Caco-2 (cell line): Measurements from ENCODE around the gene AGXT2. TPM values are rescaled to one million over a fixed set of nuclear protein-coding genes. Genes with fewer than 3 reads are reported as not detected.
"Not testable (repeated sequence)": the region's sequence is repeated elsewhere in the genome, so short reads cannot be mapped to it uniquely, and the experiment has no call there.

Source experiments
- BruUV-seq: library from RNA; stranded (reverse); fragments of 400-500 nt; replicated peaks from 2 replicates; lab custom pipeline; 2021; lab: Mats Ljungman, UMichigan
- CTCF ChIA-PET: fragments of 300-600 bp; sonication (Branson Sonifier 250); formaldehyde crosslinking; loops from one replicate; lab custom pipeline; 2022; ENCODE audit warnings: antibody characterized with exemption; lab: Charles Lee
- POLR2A ChIA-PET: fragments of 300-600 bp; sonication (Branson Sonifier 250); formaldehyde crosslinking; loops from one replicate; lab custom pipeline; 2022; ENCODE audit warnings: antibody characterized with exemption; lab: Charles Lee
- DNase-seq, 2 experiments: peaks; one replicate each; pipeline versions ENCODE4 v3.0.0 to v3.0.0-alpha.2; 2020 to 2022
- H3K27me3 ChIP-seq: replicated peaks from 2 replicates; pipeline ENCODE4 v1.6.0; 2011; ENCODE audit warnings: low read length; ENCODE audit not compliant: control insufficient read depth, insufficient read depth
- H3K36me3 ChIP-seq: 2 replicates; pipeline ENCODE4 v1.5.1; 2011; ENCODE audit warnings: low read length; ENCODE audit not compliant: control insufficient read depth, insufficient read depth
- H3K4me1 ChIP-seq: fragments of 250-450 bp; sonication (Bioruptor Pico); 2 replicates; pipeline ENCODE4 v1.5.1; 2020; ENCODE audit warnings: mild to moderate bottlenecking
- H3K4me3 ChIP-seq: 2 replicates; pipeline ENCODE4 v1.5.1; 2011; ENCODE audit warnings: low read depth, mild to moderate bottlenecking, control low read depth, low read length
- H3K9me3 ChIP-seq: fragments of 250-450 bp; sonication (Bioruptor Pico); 2 replicates; pipeline ENCODE4 v1.5.1; 2020; ENCODE audit warnings: mild to moderate bottlenecking, moderate library complexity
- H3K27ac Mint-ChIP-seq: one replicate; pipeline ENCODE4 v1.8.0; 2022; ENCODE audit warnings: mixed read lengths; ENCODE audit not compliant: unreplicated experiment
- H3K27me3 Mint-ChIP-seq: one replicate; pipeline ENCODE4 v1.8.0; 2022; ENCODE audit warnings: mixed read lengths; ENCODE audit not compliant: insufficient read depth, unreplicated experiment
- H3K36me3 Mint-ChIP-seq: one replicate; pipeline ENCODE4 v1.8.0; 2022; ENCODE audit warnings: mild to moderate bottlenecking, mixed read lengths; ENCODE audit not compliant: insufficient read depth, unreplicated experiment
- H3K4me1 Mint-ChIP-seq: one replicate; pipeline ENCODE4 v1.8.0; 2022; ENCODE audit warnings: low read depth, mixed read lengths; ENCODE audit not compliant: unreplicated experiment
- H3K4me3 Mint-ChIP-seq: one replicate; pipeline ENCODE4 v1.8.0; 2022; ENCODE audit warnings: mild to moderate bottlenecking, moderate library complexity, mixed read lengths; ENCODE audit not compliant: unreplicated experiment
- H3K9me3 Mint-ChIP-seq: one replicate; pipeline ENCODE4 v1.8.0; 2022; ENCODE audit warnings: mixed read lengths; ENCODE audit not compliant: unreplicated experiment
- CTCF ChIP-seq, 2 experiments: fragments of 200-600 bp in 1 of 2; IDR thresholded peaks; 1 replicate in 1 of 2; 2 replicates in 1 of 2; pipeline versions ENCODE4 v1.5.1 to v1.8.0; 2011 to 2022; ENCODE audit warnings: antibody characterized with exemption in 1 of 2, control low read depth in 1 of 2, inconsistent platforms in 1 of 2, low read depth in 1 of 2, low read length in 1 of 2, mild to moderate bottlenecking in 1 of 2, moderate library complexity in 1 of 2; ENCODE audit not compliant: insufficient read depth in 1 of 2, severe bottlenecking in 1 of 2, unreplicated experiment in 1 of 2
- intact Hi-C: fragments of 100-400 bp; cut with micrococcal nuclease; formaldehyde crosslinking; loops from one replicate; pipeline ENCODE4 v1.10.0; 2022; ENCODE audit not compliant: unreplicated experiment
- total RNA-seq: library from RNA; stranded (reverse); gene quantifications from 2 replicates; pipeline ENCODE4 v1.2.3, GENCODE V29; 2022

AGXT2 gene
- total RNA-seq, 1 experiment from 2014 or later, result not detected

- no peak for DNase-seq
- Mint-ChIP-seq H3K27me3 (peaks cover 4% of the 10 kb centered on the region), H3K9me3 (no peaks in the 10 kb centered on the region), H3K27ac (no peak overlapping the region), H3K36me3 (no peaks in the 10 kb centered on the region), H3K4me1 (no peaks in the 10 kb centered on the region), H3K4me3 (no peak overlapping the region)
- POLR2A ChIA-PET, result no interaction called here
- CTCF ChIA-PET, result no interaction called here
- H3K36me3 ChIP-seq, result no peaks in the 10 kb centered on the region
- H3K4me1 ChIP-seq, result no peaks in the 10 kb centered on the region
- H3K9me3 ChIP-seq, result no peaks in the 10 kb centered on the region; the same call in 1 of the 2 replicates
- H3K27me3 ChIP-seq, result no peaks in the 10 kb centered on the region; the same call in 1 of the 2 replicates
- no peak for TF ChIP-seq CTCF (IDR thresholded peaks at IDR 0.05; ENCODE audit: insufficient read depth in 1 of 2, low read depth in 1 of 2, low read length in 1 of 2, severe bottlenecking in 1 of 2, unreplicated experiment in 1 of 2)
- no TSS peak for BruUV-seq
- no peak overlapping the region for H3K4me3 ChIP-seq
- intact Hi-C loops, result no loop called here
Observed at GRCh38 chr5:35038891-35039290, 8.9 kb downstream of the AGXT2 start.

- intact Hi-C loops, result no loop called here
- no peaks in the 10 kb centered on the region for H3K9me3 Mint-ChIP-seq
- no peak overlapping the region for H3K4me3 Mint-ChIP-seq
- peaks cover 4% of the 10 kb centered on the region for H3K27me3 Mint-ChIP-seq
- Histone ChIP-seq H3K9me3 (no peaks in the 10 kb centered on the region; the same call in 1 of the 2 replicates), H3K27me3 (no peaks in the 10 kb centered on the region; the same call in 1 of the 2 replicates), H3K36me3 (no peaks in the 10 kb centered on the region), H3K4me3 (no peak overlapping the region), H3K4me1 (no peaks in the 10 kb centered on the region)
- ChIA-PET POLR2A (no interaction called here), CTCF (no interaction called here)
- no peaks in the 10 kb centered on the region for H3K36me3 Mint-ChIP-seq
- no peak for DNase-seq
- TF ChIP-seq CTCF (IDR thresholded peaks at IDR 0.05; ENCODE audit: insufficient read depth in 1 of 2, low read depth in 1 of 2, low read length in 1 of 2, severe bottlenecking in 1 of 2, unreplicated experiment in 1 of 2), result no peak
- no TSS peak for BruUV-seq
- no peaks in the 10 kb centered on the region for H3K4me1 Mint-ChIP-seq
- no peak overlapping the region for H3K27ac Mint-ChIP-seq
Observed at GRCh38 chr5:35036536-35036935, 11.2 kb downstream of the AGXT2 start.

GRCh38 chr5:35035929-35036328, 11.8 kb downstream of the AGXT2 start:
- H3K36me3 Mint-ChIP-seq, H3K4me1 Mint-ChIP-seq, DNase-seq, intact Hi-C loops, CTCF ChIA-PET, H3K4me3 ChIP-seq, H3K4me1 ChIP-seq, H3K36me3 ChIP-seq, H3K4me3 Mint-ChIP-seq, H3K9me3 ChIP-seq, H3K27me3 Mint-ChIP-seq, POLR2A ChIA-PET, BruUV-seq, H3K27me3 ChIP-seq, H3K27ac Mint-ChIP-seq, H3K9me3 Mint-ChIP-seq: not testable (repeated sequence)

GRCh38 chr5:35035271-35035670, 12.5 kb downstream of the AGXT2 start:
- intact Hi-C loops, result no loop called here
- no peaks in the 10 kb centered on the region; the same call in 1 of the 2 replicates for H3K27me3 ChIP-seq
- ChIA-PET CTCF (no interaction called here), POLR2A (no interaction called here)
- no peak overlapping the region for H3K4me3 ChIP-seq
- no peak for TF ChIP-seq CTCF (IDR thresholded peaks at IDR 0.05; ENCODE audit: insufficient read depth in 1 of 2, low read depth in 1 of 2, low read length in 1 of 2, severe bottlenecking in 1 of 2, unreplicated experiment in 1 of 2)
- Mint-ChIP-seq H3K36me3 (no peaks in the 10 kb centered on the region), H3K27me3 (peaks cover 4% of the 10 kb centered on the region), H3K9me3 (no peaks in the 10 kb centered on the region), H3K27ac (no peak overlapping the region), H3K4me1 (no peaks in the 10 kb centered on the region), H3K4me3 (no peak overlapping the region)
- BruUV-seq, result no TSS peak
- DNase-seq, result no peak
- H3K4me1 ChIP-seq, result no peaks in the 10 kb centered on the region
- no peaks in the 10 kb centered on the region; the same call in 1 of the 2 replicates for H3K9me3 ChIP-seq
- H3K36me3 ChIP-seq, result no peaks in the 10 kb centered on the region
